HepG2 (cell line): ENCODE data around the gene CHRD. TPM values are rescaled to one million over a fixed set of nuclear protein-coding genes. Genes with fewer than 3 reads are reported as not detected.

Source experiments
- ARID2 ChIP-seq: sonication (generic); formaldehyde crosslinking; IDR thresholded peaks from 2 replicates; pipeline ENCODE4 v1.8.1; 2022; ENCODE audit warnings: mild to moderate bottlenecking, missing genetic modification reagents, borderline replicate concordance
- CHCHD3 ChIP-seq: sonication (generic); formaldehyde crosslinking; IDR thresholded peaks from 2 replicates; pipeline ENCODE4 v1.8.0; 2022; ENCODE audit warnings: mild to moderate bottlenecking, missing genetic modification reagents, moderate library complexity
- HDAC2 ChIP-seq: sonication (generic); formaldehyde crosslinking; IDR thresholded peaks from 2 replicates; pipeline ENCODE4 v1.4.0; 2020; ENCODE audit warnings: missing genetic modification reagents
- KLF12 ChIP-seq: sonication (generic); formaldehyde crosslinking; IDR thresholded peaks from 2 replicates; pipeline ENCODE4 v1.4.0; 2020; ENCODE audit warnings: missing genetic modification reagents, borderline replicate concordance
- MTA1 ChIP-seq: sonication (generic); formaldehyde crosslinking; IDR thresholded peaks from 2 replicates; pipeline ENCODE4 v1.4.0; 2020; ENCODE audit warnings: missing genetic modification reagents, mild to moderate bottlenecking, borderline replicate concordance
- SSRP1 ChIP-seq: IDR thresholded peaks from 2 replicates; pipeline ENCODE4 v1.6.1; 2016; ENCODE audit warnings: control low read depth
- ZNF484 ChIP-seq: sonication (generic); formaldehyde crosslinking; IDR thresholded peaks from 2 replicates; pipeline ENCODE4 v1.5.1; 2020; ENCODE audit warnings: mild to moderate bottlenecking, low read depth, missing genetic modification reagents, borderline replicate concordance
- ZNF605 ChIP-seq: sonication (generic); formaldehyde crosslinking; IDR thresholded peaks from 2 replicates; pipeline ENCODE4 v1.8.0; 2022; ENCODE audit warnings: mild to moderate bottlenecking, missing genetic modification reagents
- polyA plus RNA-seq, 8 experiments: library from polyadenylated mRNA; depleted of rRNA in 3 of 8; stranded (reverse) in 7 of 8; unstranded in 1 of 8; fragments of >200 nt; fragmentation: Illumina TruSeq in 4 of 8; extraction: Trizol in 4 of 8; gene quantifications; 2 replicates each; pipeline versions ENCODE4 v1.2.1 to v1.2.3, GENCODE V29; 2011 to 2016; ENCODE audit warnings: low read depth in 4 of 8, missing spikeins in 1 of 8, mixed read lengths in 1 of 8; ENCODE audit not compliant: insufficient read depth in 1 of 8
- total RNA-seq, 5 experiments: library from RNA; depleted of rRNA; stranded (reverse); fragments of >200 nt; fragmentation: Illumina TruSeq; extraction: Trizol; gene quantifications; 2 replicates each; pipeline ENCODE4 v1.2.3, GENCODE V29; 2016; ENCODE audit warnings: low read depth in 1 of 5
- TF ChIP-seq, protein P1 (sequence below): sonication (generic); formaldehyde crosslinking; IDR thresholded peaks from 2 replicates; pipeline ENCODE4 v1.4.0; 2020; ENCODE audit warnings: missing genetic modification reagents, borderline replicate concordance
- TF ChIP-seq, protein P2 (sequence below): sonication (generic); formaldehyde crosslinking; IDR thresholded peaks from 2 replicates; pipeline ENCODE4 v1.5.0; 2020; ENCODE audit warnings: mild to moderate bottlenecking, missing genetic modification reagents
- TF ChIP-seq, protein P3 (sequence below): sonication (generic); formaldehyde crosslinking; conservative IDR thresholded peaks from 2 replicates; pipeline ENCODE4 v1.8.0; 2022; ENCODE audit warnings: low read depth, missing genetic modification reagents
- TF ChIP-seq, protein P4 (sequence below): sonication (generic); formaldehyde crosslinking; IDR thresholded peaks from 2 replicates; pipeline ENCODE4 v1.4.0; 2020; ENCODE audit warnings: missing genetic modification reagents
- TF ChIP-seq, protein P5 (sequence below): sonication (generic); formaldehyde crosslinking; IDR thresholded peaks from 2 replicates; pipeline ENCODE4 v1.5.0; 2020; ENCODE audit warnings: mild to moderate bottlenecking, low read depth, missing genetic modification reagents, borderline replicate concordance
- TF ChIP-seq, protein P6 (sequence below): IDR thresholded peaks from 2 replicates; pipeline ENCODE4 v1.4.0; 2020; ENCODE audit warnings: mild to moderate bottlenecking, missing genetic modification reagents

CHRD gene
- total and polyA plus RNA-seq, 2 of the 13 experiments (the other 11 are each of a cell fraction or from before 2014, with no cell fraction given) = 22.2 to 35.2 TPM

DNA sequence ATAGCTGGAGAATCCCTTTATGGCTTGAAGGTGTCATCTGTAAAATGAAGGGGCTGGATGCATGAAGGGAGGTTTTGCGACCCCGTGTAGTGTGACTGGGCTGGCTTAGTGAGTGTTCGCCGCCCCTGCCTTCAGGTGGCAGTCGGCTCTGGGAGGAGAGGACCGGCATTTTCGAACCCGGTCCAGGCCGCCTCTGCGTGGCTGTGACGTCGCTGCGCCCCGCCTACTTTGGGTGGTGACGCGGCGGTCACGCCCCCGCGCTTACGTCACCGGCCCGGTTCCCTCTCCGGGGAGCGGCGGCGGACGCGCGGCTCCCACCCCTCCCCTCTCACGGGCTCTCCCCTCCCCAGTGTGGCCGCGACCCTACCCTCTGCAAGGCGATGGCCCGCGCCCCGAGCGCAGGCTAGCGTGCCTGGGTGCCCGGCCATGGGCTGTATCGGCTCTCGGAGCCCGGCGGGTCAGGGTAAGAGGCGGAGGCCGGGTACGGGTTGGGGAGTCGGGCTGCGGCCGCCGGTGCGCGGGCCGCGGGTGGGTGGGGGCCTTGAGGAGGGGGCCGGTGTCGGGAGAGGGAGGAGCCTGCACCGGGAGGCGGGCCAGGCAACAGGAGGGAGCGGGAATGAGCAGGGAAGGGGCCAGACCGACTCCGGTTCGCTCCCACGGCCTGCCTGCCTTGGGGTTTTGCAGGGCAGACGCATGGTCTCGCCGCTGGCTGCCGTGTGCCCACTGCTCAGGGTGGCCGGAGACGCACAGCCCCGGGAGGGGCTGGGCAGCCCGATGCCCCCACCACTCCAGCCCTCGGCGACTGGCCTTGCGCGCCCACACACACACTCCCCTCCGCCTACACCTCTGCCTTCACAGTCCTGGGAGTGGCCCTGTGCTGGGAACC, 44.0 kb upstream of the CHRD start (continued):
- TF ChIP-seq ZNF605 (CRISPR knock-in tag) (no peak), ZNF484 (CRISPR knock-in tag) (no peak), SSRP1 (peak; percentile 81; the same call in 1 of the 2 replicates), CHCHD3 (CRISPR knock-in tag) (no peak), KLF12 (CRISPR knock-in tag) (no peak), ARID2 (CRISPR knock-in tag) (no peak), HDAC2 (no peak), MTA1 (CRISPR knock-in tag) (peak; percentile 37; the same call in 1 of the 2 replicates)
- TF ChIP-seq, protein P1, sequence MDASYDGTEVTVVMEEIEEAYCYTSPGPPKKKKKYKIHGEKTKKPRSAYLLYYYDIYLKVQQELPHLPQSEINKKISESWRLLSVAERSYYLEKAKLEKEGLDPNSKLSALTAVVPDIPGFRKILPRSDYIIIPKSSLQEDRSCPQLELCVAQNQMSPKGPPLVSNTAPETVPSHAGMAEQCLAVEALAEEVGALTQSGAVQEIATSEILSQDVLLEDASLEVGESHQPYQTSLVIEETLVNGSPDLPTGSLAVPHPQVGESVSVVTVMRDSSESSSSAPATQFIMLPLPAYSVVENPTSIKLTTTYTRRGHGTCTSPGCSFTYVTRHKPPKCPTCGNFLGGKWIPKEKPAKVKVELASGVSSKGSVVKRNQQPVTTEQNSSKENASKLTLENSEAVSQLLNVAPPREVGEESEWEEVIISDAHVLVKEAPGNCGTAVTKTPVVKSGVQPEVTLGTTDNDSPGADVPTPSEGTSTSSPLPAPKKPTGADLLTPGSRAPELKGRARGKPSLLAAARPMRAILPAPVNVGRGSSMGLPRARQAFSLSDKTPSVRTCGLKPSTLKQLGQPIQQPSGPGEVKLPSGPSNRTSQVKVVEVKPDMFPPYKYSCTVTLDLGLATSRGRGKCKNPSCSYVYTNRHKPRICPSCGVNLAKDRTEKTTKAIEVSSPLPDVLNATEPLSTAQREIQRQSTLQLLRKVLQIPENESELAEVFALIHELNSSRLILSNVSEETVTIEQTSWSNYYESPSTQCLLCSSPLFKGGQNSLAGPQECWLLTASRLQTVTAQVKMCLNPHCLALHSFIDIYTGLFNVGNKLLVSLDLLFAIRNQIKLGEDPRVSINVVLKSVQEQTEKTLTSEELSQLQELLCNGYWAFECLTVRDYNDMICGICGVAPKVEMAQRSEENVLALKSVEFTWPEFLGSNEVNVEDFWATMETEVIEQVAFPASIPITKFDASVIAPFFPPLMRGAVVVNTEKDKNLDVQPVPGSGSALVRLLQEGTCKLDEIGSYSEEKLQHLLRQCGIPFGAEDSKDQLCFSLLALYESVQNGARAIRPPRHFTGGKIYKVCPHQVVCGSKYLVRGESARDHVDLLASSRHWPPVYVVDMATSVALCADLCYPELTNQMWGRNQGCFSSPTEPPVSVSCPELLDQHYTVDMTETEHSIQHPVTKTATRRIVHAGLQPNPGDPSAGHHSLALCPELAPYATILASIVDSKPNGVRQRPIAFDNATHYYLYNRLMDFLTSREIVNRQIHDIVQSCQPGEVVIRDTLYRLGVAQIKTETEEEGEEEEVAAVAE (CRISPR knock-in tag) = peak; percentile 26; the same call in 1 of the 2 replicates
- TF ChIP-seq, protein P2, sequence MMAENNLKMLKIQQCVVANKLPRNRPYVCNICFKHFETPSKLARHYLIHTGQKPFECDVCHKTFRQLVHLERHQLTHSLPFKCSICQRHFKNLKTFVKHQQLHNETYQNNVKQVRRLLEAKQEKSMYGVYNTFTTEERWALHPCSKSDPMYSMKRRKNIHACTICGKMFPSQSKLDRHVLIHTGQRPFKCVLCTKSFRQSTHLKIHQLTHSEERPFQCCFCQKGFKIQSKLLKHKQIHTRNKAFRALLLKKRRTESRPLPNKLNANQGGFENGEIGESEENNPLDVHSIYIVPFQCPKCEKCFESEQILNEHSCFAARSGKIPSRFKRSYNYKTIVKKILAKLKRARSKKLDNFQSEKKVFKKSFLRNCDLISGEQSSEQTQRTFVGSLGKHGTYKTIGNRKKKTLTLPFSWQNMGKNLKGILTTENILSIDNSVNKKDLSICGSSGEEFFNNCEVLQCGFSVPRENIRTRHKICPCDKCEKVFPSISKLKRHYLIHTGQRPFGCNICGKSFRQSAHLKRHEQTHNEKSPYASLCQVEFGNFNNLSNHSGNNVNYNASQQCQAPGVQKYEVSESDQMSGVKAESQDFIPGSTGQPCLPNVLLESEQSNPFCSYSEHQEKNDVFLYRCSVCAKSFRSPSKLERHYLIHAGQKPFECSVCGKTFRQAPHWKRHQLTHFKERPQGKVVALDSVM (CRISPR knock-in tag) = no peak
- TF ChIP-seq, protein P3, sequence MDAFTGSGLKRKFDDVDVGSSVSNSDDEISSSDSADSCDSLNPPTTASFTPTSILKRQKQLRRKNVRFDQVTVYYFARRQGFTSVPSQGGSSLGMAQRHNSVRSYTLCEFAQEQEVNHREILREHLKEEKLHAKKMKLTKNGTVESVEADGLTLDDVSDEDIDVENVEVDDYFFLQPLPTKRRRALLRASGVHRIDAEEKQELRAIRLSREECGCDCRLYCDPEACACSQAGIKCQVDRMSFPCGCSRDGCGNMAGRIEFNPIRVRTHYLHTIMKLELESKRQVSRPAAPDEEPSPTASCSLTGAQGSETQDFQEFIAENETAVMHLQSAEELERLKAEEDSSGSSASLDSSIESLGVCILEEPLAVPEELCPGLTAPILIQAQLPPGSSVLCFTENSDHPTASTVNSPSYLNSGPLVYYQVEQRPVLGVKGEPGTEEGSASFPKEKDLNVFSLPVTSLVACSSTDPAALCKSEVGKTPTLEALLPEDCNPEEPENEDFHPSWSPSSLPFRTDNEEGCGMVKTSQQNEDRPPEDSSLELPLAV (CRISPR knock-in tag) = no peak
- TF ChIP-seq, protein P4, sequence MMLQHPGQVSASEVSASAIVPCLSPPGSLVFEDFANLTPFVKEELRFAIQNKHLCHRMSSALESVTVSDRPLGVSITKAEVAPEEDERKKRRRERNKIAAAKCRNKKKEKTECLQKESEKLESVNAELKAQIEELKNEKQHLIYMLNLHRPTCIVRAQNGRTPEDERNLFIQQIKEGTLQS = peak; percentile 86
- TF ChIP-seq, protein P5, sequence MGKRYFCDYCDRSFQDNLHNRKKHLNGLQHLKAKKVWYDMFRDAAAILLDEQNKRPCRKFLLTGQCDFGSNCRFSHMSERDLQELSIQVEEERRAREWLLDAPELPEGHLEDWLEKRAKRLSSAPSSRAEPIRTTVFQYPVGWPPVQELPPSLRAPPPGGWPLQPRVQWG (CRISPR knock-in tag) = no peak
- TF ChIP-seq, protein P6, sequence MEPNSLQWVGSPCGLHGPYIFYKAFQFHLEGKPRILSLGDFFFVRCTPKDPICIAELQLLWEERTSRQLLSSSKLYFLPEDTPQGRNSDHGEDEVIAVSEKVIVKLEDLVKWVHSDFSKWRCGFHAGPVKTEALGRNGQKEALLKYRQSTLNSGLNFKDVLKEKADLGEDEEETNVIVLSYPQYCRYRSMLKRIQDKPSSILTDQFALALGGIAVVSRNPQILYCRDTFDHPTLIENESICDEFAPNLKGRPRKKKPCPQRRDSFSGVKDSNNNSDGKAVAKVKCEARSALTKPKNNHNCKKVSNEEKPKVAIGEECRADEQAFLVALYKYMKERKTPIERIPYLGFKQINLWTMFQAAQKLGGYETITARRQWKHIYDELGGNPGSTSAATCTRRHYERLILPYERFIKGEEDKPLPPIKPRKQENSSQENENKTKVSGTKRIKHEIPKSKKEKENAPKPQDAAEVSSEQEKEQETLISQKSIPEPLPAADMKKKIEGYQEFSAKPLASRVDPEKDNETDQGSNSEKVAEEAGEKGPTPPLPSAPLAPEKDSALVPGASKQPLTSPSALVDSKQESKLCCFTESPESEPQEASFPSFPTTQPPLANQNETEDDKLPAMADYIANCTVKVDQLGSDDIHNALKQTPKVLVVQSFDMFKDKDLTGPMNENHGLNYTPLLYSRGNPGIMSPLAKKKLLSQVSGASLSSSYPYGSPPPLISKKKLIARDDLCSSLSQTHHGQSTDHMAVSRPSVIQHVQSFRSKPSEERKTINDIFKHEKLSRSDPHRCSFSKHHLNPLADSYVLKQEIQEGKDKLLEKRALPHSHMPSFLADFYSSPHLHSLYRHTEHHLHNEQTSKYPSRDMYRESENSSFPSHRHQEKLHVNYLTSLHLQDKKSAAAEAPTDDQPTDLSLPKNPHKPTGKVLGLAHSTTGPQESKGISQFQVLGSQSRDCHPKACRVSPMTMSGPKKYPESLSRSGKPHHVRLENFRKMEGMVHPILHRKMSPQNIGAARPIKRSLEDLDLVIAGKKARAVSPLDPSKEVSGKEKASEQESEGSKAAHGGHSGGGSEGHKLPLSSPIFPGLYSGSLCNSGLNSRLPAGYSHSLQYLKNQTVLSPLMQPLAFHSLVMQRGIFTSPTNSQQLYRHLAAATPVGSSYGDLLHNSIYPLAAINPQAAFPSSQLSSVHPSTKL (CRISPR knock-in tag) = no peak; the same call in 1 of the 2 replicates
